Measurements from ENCODE around the gene NDRG2.
"Not testable (repeated sequence)": the region's sequence is repeated elsewhere in the genome, so short reads cannot be mapped to it uniquely, and the experiment has no call there.

Gene NDRG2

GRCh38 chr14:21055432-21056117, 30.7 kb upstream of the NDRG2 start:
- no peak for DNase-seq

DNA sequence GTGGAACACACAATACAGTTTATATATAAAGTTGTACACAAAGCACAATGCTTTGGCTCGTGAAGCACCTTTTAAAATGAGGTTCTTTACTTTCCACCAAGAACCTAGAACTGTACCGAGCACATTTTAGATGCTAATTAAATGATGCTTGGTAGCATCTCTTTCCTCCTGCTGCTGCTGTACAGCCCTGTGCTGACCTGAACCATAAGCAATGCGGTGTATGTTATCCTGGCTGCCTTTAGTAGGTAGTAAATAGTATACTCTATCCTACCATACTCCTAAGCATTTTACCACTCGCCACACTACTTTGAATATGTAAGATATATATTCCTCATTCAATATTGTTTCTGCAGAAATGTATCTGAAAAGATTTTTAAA, 29.9 kb upstream of the NDRG2 start:
- DNase-seq: no peak

DNA sequence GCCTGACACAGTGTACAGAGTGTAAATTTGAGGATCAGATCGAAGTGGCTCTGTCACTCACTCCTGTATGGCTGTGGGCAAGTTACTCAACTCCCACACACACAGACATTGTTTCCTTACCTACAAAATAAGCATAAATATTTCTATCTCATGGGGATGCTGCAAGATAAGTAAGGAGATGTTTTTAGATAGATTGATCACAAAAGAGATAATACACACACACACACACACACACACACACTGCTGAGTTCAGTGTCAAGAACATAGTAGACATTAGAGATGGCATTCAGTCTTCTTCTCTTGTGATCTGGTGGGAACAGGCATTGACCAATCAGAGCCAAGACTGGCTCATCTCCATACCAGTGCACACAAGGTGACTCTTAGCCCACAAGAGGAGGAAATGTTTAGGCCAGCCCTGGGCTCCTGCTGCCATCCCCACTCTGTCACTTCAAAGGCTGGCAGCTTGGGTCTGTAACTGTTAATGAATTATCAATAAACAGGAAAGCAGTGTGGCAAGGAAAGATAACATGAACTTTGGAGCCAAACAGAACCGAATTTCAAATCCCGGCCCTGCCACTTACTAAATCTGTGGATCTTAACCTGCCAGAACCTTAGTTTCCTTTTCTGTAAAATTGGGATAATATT, 29.4 kb upstream of the NDRG2 start:
- no peak for DNase-seq

DNA sequence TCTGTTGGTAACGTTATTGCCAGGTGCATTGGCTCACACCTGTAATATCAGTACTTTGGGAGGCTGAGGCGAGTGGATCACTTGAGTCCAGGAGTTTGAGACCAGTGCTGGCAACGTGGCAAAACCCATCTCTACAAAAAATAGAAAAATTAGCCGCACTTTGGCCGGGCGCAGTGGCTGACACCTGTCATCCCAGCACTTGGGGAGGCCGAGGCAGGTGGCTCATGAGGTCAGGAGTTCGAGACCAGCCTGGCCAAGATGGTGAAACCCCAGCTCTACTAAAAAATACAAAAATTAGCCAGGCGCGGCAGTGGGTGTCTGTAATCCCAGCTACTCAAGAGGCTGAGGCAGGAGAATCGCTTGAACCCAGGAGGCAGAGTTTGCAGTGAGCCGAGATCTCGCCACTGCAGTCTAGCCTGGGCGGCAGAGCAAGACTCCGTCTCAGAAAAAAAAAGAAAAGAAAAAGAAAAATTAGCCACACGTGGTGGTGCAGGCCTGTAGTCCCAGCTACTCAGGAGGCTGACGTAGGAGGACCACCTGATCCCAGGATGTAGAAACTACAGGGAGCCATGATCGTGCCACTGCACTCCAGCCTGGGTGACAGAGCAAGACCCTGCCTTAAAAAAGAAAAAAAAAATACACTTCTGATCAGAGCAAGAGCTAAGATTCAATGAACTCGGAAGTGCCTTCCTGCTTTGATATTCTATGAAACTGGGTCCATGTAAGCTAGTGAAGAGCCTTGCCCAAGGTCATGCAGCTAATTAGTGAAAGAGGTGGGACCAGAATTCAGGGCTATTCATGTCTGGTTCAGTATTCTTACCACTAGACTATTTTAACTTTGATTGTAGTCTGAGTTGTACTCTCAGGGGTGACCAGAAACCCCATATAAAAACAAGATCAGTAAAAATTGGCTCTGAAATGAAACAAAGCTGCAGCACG, 28.6 kb upstream of the NDRG2 start:
- DNase-seq: no peak

- DNase-seq: no peak
Observed at GRCh38 chr14:21050597-21050996, 25.7 kb upstream of the NDRG2 start.

- DNase-seq: no peak
Observed at GRCh38 chr14:21049271-21049673, 24.4 kb upstream of the NDRG2 start.

- no peak for DNase-seq
Observed at GRCh38 chr14:21048638-21049037, 23.8 kb upstream of the NDRG2 start.

DNA sequence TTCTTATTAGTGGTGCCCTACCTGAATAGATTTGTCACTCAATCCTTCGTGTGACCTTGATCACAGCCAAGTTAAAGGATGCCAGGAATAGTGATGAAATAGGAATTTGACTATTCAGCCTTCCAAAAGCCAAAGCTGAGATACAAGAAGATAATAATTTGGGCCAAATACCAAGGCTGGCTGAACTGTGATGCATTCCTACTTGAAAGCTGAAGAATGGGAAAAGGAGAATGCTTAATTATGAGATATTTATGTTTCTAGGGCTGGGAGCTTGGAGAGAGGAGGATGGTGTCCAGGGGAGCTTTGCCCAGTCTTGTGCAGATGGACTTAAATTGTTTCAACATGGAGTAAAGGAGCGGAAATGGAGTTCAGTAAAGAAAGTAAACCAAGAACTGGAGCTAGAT, 22.5 kb upstream of the NDRG2 start:
- no peak for DNase-seq

GRCh38 chr14:21043974-21044618, 19.2 kb upstream of the NDRG2 start:
- no peak for DNase-seq

GRCh38 chr14:21043387-21043973, 18.6 kb upstream of the NDRG2 start:
- DNase-seq: no peak

DNA sequence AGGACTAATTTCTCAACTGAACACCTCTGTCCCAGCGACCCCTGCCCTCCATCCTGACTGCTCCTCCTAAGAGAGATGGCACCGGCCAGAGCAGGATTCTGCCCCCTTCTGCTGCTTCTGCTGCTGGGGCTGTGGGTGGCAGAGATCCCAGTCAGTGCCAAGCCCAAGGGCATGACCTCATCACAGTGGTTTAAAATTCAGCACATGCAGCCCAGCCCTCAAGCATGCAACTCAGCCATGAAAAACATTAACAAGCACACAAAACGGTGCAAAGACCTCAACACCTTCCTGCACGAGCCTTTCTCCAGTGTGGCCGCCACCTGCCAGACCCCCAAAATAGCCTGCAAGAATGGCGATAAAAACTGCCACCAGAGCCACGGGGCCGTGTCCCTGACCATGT, 18.1 kb upstream of the NDRG2 start:
- DNase-seq: no peak

- DNase-seq: no peak
Observed at GRCh38 chr14:21041676-21042433, 17.0 kb upstream of the NDRG2 start, which contains the start of gene RNASE7. RNASE7 (plus strand) TSS chr14:21042362; CDS start chr14:21042993, 631 bp downstream.

DNA sequence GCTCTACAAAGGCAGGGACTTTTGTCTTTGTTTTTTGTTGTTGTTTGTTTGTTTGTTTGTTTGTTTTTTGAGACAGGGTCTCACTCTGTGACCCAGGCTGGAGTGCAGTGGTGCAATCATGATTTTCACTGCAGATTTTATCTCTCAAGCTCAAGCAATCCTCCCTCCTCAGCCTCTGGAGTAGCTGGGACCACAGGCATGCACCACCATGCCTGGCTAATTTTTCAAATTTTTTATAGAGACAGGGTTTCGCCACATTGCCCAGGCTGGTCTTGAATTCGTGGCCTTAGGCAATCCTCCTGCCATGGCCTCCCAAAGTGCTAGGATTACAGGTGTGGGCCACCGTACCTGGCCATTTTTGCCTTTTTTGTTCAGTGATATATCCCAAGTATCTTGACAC, 16.1 kb upstream of the NDRG2 start:
- DNase-seq: not testable (repeated sequence)

DNA sequence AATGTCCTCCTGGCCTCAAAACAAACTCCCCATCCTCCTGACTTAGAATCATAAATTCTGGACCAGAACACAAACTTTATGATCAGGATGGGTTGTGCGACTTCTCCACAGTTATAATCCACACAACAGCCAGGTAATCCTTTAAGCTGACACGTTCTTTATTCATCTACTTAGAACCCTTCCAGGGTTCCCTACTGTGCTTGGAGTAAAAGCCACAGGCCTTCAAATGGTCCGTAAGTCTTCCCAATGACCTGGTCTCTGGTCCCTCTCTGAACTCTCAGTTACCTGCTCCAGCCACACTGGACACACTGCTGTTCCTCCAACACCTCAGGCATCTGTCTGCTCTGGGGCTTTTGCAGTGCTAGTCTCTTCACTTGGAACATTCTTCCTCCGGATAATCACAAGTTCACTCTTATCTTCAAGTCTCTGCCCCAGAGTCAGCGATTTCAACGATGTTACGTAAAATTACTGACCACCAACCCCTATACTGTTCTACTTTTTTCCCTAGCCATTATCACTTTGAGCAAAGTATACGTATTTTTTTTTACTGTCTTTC, 15.6 kb upstream of the NDRG2 start:
- no peak for DNase-seq

GRCh38 chr14:21039585-21040369, 14.9 kb upstream of the NDRG2 start:
- no peak for DNase-seq

DNA sequence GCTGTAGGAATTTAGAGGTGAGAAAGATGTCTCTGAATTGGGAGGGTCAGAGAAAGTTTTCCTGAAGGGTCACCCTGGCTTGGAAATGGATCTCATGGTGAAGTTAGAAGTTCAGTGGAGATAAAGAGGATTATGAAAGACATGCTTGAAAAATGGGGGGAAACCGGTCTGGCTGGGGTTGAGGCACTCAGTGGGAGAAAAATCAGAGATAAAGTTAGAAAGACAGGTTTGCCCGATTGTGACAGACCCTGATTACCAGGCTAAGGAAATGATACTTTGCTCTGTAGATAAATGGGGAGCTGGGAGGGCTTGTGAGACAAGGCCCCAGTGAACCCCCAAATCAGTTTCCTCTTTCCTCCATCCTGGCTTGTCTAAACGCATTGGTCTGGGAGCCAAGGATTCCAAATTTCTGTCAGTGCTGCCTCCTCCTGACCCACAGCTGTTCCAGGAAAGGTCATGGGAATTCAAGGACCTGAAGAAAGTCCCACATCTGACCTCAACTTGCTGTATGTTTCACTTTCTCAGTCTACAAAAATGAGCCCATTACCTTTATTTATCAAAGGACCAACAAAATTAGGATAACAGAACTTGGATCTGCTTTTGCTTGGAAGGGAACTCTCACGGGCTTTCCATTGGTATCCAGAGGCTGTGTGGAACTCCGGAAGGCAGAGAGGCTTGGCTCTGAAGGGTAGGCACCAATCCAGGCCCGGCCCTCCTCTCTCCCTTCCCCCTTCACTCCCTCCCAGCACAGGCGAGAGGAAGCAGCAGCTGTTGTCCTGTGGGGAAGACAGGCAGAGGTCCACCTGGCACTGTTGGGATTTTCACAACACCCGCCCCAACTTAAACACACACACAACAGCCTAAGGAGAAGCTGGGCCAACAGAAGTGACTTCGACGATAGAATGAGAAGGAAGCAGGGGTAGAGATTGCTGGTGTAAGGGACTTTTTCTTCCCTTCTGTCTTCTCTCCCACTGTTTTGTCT, 13.9 kb upstream of the NDRG2 start:
- no peak for DNase-seq

DNA sequence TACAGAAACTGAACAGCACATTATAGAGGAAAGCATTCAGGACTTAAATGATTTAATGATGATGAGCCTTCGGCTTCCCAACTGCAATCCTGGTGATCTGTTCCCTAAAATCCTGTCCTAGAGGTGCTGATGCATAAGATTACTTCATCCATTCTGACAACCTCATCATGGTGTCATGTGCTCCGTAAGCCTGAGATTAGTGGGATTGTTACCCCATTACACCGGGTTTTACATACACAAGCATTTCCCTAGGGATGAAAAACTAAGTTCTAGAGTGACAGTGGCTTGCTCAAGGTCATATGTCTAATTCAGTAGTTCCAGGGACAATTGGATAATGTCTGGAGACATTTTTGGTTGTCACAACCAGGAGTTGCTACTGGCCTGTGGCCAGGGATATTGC, 12.3 kb upstream of the NDRG2 start:
- no peak for DNase-seq

GRCh38 chr14:21036751-21037150, 11.9 kb upstream of the NDRG2 start:
- no peak for DNase-seq

DNA sequence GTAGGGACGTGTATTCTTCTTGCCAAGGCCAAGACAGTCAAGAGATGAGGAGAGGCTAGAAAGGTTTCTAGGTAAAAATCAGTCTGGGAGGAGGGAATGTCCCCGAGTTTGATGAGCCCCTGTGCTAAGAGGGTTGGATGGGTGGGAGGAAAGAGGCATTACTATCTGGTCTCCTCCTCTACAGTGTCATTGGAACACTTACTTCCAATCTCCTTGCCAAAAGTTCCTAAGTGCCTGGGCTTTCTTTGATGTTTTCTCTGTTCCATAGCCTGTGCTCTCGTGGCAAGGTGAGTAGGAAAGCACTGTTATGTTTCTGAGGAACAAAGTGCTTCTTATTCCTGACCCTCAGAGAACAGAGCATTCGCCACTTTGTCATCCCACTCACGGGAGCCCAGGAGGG, 9.8 kb upstream of the NDRG2 start, which contains the start of gene RNASE13:
Gene RNASE13, minus strand, starts transcription at position 101 of the 400 bp plus-strand sequence. CDS start 519 bp downstream, outside the sequence.
- DNase-seq: no peak

Data from activated naive CD4-positive, alpha-beta T cell (primary cell).